Pancreas (tissue), 10 donors: ENCODE measurements around the gene CTRL. TPM values are rescaled to one million over a fixed set of nuclear protein-coding genes. Genes with fewer than 3 reads are reported as not detected.
"Not testable (repeated sequence)": the region's sequence is repeated elsewhere in the genome, so short reads cannot be mapped to it uniquely, and the experiment has no call there.

Experiments used
- ATAC-seq, 4 donors: fragments of 200-7000 bp; cut with Tn5 transposase; one replicate each; pipeline versions ENCODE4 v1.8.0 to v1.9.1; 2020; ENCODE audit warnings: mild to moderate bottlenecking in 4 of 4, moderate library complexity in 4 of 4
- DNase-seq, 6 donors: peaks; one replicate each; pipeline ENCODE4 v3.0.0-alpha.2; 2020
- FAIRE-seq: peaks from 2 replicates; lab custom pipeline; 2012; peaks lifted over from hg19 to GRCh38; lab: Jason Lieb, UNC
- H3K27ac ChIP-seq, 4 donors: fragments of 200-600 bp; sonication (generic); 1 replicate in 3 of 4; 2 replicates in 1 of 4; pipeline versions ENCODE4 v1.5.0 to v1.8.0; 2020
- H3K27me3 ChIP-seq, 4 donors: fragments of 200-600 bp; one replicate each; pipeline ENCODE4 v1.8.0; 2021
- H3K36me3 ChIP-seq, 3 donors: fragments of 200-600 bp; sonication (generic) in 1 of 3; one replicate each; pipeline versions ENCODE4 v1.5.0 to v1.8.0; 2020 to 2021
- H3K4me1 ChIP-seq, 3 donors: fragments of 200-600 bp; one replicate each; pipeline ENCODE4 v1.8.0; 2021
- H3K4me3 ChIP-seq, 4 donors: fragments of 200-600 bp; sonication (generic) in 2 of 4; one replicate each; pipeline versions ENCODE4 v1.5.0 to v1.8.0; 2020 to 2021
- H3K9me3 ChIP-seq, 4 donors: fragments of 200-600 bp; one replicate each; pipeline ENCODE4 v1.8.0; 2021
- WGBS, 2 donors: extraction: QIAGEN DNeasy Blood & Tissue Kit; methylation state at CpG; one replicate each; pipeline ENCODE4 v1.1.7; 2013; 5-methylcytosine and 5-hydroxymethylcytosine counted together
- intact Hi-C, 3 donors: fragments of 100-400 bp; cut with DNase I; formaldehyde crosslinking; loops; one replicate each; pipeline versions ENCODE4 v1.11.1 to v1.14.2; 2022
- polyA plus RNA-seq, 2 donors: library from polyadenylated mRNA; stranded (reverse); fragments of 200-250 nt; gene quantifications; one replicate each; pipeline ENCODE4 v1.2.3, GENCODE V29; 2013
- total RNA-seq, 6 donors: library from RNA; stranded (reverse); fragmentation: NEBNext Ultra II Directional in 4 of 6; extraction: Animal tissue kit (Norgen Biotek cat#: 25700) in 4 of 6; gene quantifications; one replicate each; pipeline versions ENCODE4 v1.2.1 to v1.2.4, GENCODE V29; 2021 to 2023
- TF ChIP-seq, protein P1 (sequence below), 4 donors: fragments of 200-600 bp; sonication (generic) in 3 of 4; IDR thresholded peaks; one replicate each; pipeline versions ENCODE4 v1.5.0 to v1.8.0; 2021; ENCODE audit warnings: antibody characterized with exemption in 4 of 4
- donor health status: healthy with polysubstance abuse.
- donor health status: DM: no; HTN: no; CAD: no; lungs with moderate emphysema.
- donor health status: DM: no; HTN: no; CAD: no.
- donor health status: control.
- donor health status: control.
- donor health status: Bipolar disorder and iron deficiency.
- donor health status: DM: yes; HTN: yes; CAD: no.
- donor health status: DM: no; HTN: no; CAD: no.
- donor health status: DM: no; HTN: no; CAD: no.
- donor health status: DM: yes; HTN: yes; CAD: no.

CTRL gene
- total and polyA plus RNA-seq, 8 donors = 559 to 2,165 (median 673) TPM

DNA sequence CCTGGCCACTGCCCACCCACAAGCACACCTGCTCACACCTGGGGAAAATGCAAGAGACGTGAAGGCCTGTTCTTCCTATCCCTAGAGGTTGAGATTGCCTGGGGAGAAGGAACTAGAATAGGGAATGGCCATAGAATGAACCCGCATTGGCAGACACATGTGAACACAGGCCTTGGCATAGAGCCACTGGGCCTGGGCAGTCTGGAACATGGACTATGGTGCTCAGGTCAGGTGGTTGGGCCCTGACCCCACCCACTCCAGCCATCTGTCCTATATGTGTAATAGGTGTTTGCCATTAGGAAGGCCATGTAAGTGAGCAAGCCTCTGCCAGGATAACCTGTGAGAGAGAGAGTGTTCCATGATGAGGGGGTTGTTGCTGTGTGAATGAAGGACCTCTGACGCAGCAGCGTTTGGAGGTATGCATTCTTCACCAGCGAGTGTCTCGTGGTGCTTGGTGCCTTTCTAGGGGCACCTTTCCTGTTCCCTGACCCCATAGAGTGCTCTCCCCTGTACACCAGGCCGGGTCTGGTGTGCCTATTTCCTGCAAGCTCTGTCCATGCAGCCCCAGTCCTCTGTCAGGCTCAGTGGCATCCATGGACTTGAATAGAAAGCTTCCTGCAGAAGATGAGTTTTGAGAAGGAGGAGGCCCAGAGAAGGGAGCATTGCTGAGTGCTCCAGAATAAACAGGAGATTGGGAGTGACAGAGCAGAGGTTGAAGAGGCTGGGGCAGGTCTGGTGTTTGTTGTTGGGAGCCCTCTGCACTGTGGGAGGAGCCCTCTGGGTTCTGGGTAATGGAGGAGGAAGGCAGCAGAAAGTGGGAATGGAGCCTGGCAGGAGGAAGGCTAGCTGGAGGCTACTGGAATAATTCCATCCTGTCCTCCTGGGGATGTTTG is 15.6 kb downstream of the CTRL start:
- Histone ChIP-seq H3K9me3 (no peaks in the 10 kb centered on the region), H3K4me3 (no peak overlapping the region), H3K27ac (no peak overlapping the region), H3K27me3 (no peaks in the 10 kb centered on the region), H3K4me1 (no peaks in the 10 kb centered on the region), H3K36me3 (no peaks in the 10 kb centered on the region)
- intact Hi-C loops = no loop called here
- 74% methylated on average over 7 of the region's 7 CpGs for WGBS, 2 donors
- FAIRE-seq (no peak), ATAC-seq (peak; percentile 58 to 92 (median 62)), DNase-seq (peak in 4 of 6 donors; percentile 55 to 87 (median 70))
- TF ChIP-seq, protein P1, sequence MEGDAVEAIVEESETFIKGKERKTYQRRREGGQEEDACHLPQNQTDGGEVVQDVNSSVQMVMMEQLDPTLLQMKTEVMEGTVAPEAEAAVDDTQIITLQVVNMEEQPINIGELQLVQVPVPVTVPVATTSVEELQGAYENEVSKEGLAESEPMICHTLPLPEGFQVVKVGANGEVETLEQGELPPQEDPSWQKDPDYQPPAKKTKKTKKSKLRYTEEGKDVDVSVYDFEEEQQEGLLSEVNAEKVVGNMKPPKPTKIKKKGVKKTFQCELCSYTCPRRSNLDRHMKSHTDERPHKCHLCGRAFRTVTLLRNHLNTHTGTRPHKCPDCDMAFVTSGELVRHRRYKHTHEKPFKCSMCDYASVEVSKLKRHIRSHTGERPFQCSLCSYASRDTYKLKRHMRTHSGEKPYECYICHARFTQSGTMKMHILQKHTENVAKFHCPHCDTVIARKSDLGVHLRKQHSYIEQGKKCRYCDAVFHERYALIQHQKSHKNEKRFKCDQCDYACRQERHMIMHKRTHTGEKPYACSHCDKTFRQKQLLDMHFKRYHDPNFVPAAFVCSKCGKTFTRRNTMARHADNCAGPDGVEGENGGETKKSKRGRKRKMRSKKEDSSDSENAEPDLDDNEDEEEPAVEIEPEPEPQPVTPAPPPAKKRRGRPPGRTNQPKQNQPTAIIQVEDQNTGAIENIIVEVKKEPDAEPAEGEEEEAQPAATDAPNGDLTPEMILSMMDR (IDR thresholded peaks at IDR 0.05) = no peak

GRCh38 chr16:67915496-67915769 is 16.2 kb downstream of the CTRL start:
- H3K4me3 ChIP-seq, H3K27me3 ChIP-seq, intact Hi-C loops, H3K36me3 ChIP-seq, ATAC-seq, FAIRE-seq, H3K9me3 ChIP-seq, H3K27ac ChIP-seq, DNase-seq, H3K4me1 ChIP-seq: not testable (repeated sequence)
- 70 to 75% methylated on average over 2 of the region's 2 CpGs for WGBS, 2 donors

DNA sequence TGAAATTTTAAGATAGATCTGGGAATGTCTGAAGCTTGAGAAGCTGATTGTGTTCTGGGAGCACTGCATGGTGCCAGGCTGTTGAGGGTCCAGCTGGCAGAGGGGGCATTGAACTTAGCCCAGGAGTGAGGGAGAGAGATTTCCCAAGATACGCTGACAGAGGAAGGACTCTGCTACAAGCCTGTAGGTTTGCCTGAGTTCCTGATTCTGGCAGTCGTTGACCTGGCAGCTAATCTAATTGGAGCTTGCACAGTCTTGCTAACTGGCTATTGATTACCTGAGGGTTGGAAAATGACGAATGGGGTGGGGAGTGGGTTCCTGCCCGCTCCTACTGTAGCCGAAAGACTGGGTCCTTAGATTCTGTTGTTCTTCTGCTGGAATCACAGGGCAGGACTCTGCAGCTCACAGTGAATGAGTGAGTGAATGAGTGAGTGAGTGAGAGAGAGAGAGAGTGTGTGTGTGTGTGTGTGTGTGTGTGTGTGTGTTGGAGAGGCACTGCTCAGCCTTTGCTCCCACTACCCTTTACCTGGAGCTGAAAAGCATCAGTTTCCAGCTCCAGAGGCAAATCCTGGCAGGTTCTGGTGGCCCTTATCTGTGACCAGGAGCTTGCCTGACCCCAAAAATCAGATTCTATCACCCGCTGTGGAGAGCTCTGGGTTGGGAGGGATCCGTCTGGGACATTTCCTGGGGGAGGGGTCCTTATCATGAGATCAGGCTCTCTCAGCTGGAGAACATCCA is 16.7 kb downstream of the CTRL start:
- no peak for DNase-seq
- 68 to 70% methylated on average over 7 of the region's 7 CpGs for WGBS, 2 donors
- no peak for FAIRE-seq
- Histone ChIP-seq H3K27me3 (no peaks in the 10 kb centered on the region), H3K27ac (no peak overlapping the region), H3K9me3 (no peaks in the 10 kb centered on the region), H3K36me3 (peaks cover 0 to 10% (median 0%) of the 10 kb centered on the region in 3 donors), H3K4me1 (no peaks in the 10 kb centered on the region), H3K4me3 (no peak overlapping the region)
- intact Hi-C loops = no loop called here
- ATAC-seq = no peak
- TF ChIP-seq, protein P1 (IDR thresholded peaks at IDR 0.05) = no peak

DNA sequence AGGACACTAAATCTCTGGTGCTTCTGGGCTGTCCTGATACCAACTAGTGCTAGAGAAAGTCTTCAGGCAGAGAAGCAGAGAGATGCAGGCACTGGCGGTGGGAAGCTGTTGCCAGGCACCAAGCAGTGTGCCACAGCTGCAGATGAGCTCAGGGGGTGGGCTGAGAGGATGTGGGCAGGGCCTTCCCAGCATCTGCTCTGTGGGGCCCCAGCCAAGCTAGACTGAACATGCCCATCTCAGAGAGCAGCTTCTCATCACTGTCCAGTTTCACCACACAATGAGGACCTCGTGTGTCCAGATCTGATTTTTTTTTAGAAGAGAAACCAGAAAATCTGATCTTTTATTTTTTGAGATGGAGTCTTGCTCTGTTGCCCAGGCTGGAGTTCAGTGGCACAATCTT is 21.5 kb downstream of the CTRL start:
- TF ChIP-seq, protein P1 (IDR thresholded peaks at IDR 0.05) = no peak
- Histone ChIP-seq H3K36me3 (peaks cover 0 to 25% (median 10%) of the 10 kb centered on the region in 3 donors), H3K4me3 (no peak overlapping the region), H3K4me1 (no peaks in the 10 kb centered on the region), H3K9me3 (no peaks in the 10 kb centered on the region), H3K27me3 (no peaks in the 10 kb centered on the region), H3K27ac (no peak overlapping the region)
- intact Hi-C loops = no loop called here
- ATAC-seq (peak in 2 of 4 donors; percentile 19 to 58), DNase-seq (no peak), FAIRE-seq (no peak)
- 75 to 78% methylated on average over 2 of the region's 2 CpGs for WGBS, 2 donors

DNA sequence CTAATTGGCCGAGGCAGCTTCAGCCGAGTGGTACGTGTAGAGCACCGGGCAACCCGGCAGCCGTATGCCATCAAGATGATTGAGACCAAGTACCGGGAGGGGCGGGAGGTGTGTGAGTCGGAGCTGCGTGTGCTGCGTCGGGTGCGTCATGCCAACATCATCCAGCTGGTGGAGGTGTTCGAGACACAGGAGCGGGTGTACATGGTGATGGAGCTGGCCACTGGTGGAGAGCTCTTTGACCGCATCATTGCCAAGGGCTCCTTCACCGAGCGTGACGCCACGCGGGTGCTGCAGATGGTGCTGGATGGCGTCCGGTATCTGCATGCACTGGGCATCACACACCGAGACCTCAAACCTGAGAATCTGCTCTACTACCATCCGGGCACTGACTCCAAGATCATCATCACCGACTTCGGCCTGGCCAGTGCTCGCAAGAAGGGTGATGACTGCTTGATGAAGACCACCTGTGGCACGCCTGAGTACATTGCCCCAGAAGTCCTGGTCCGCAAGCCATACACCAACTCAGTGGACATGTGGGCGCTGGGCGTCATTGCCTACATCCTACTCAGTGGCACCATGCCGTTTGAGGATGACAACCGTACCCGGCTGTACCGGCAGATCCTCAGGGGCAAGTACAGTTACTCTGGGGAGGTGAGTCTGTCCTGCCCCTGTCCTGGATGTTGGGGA is 22.5 kb downstream of the CTRL start:
- H3K36me3 ChIP-seq = peaks cover 0 to 25% (median 10%) of the 10 kb centered on the region in 3 donors
- no peaks in the 10 kb centered on the region for H3K4me1 ChIP-seq
- H3K27me3 ChIP-seq = no peaks in the 10 kb centered on the region
- peak in 1 of 6 donors; percentile 40 for DNase-seq
- no peak overlapping the region for H3K4me3 ChIP-seq
- no peak for ATAC-seq
- TF ChIP-seq, protein P1 (IDR thresholded peaks at IDR 0.05) = no peak
- intact Hi-C loops = no loop called here
- no peak for FAIRE-seq
- no peaks in the 10 kb centered on the region for H3K9me3 ChIP-seq
- 95% methylated on average over 36 of the region's 36 CpGs for WGBS, 2 donors
- H3K27ac ChIP-seq = no peak overlapping the region
